Measurements from ENCODE around the gene CACNA1G. TPM values are rescaled to one million over a fixed set of nuclear protein-coding genes. Genes with fewer than 3 reads are reported as not detected.

The CACNA1G gene
- total RNA-seq, 4 donors from 2014 or later: 0.15 to 0.94 (median 0.16) TPM; not detected in 1

GRCh38 chr17:50634915-50635731, 74.6 kb downstream of the CACNA1G start:
- peak overlapping the region in 1 of 4 donors; percentile 23 for H3K27ac ChIP-seq
- peak overlapping the region; percentile 13 to 56 for H3K4me3 ChIP-seq
- H3K36me3 ChIP-seq: no peaks in the 10 kb centered on the region
- TF ChIP-seq, protein P1, sequence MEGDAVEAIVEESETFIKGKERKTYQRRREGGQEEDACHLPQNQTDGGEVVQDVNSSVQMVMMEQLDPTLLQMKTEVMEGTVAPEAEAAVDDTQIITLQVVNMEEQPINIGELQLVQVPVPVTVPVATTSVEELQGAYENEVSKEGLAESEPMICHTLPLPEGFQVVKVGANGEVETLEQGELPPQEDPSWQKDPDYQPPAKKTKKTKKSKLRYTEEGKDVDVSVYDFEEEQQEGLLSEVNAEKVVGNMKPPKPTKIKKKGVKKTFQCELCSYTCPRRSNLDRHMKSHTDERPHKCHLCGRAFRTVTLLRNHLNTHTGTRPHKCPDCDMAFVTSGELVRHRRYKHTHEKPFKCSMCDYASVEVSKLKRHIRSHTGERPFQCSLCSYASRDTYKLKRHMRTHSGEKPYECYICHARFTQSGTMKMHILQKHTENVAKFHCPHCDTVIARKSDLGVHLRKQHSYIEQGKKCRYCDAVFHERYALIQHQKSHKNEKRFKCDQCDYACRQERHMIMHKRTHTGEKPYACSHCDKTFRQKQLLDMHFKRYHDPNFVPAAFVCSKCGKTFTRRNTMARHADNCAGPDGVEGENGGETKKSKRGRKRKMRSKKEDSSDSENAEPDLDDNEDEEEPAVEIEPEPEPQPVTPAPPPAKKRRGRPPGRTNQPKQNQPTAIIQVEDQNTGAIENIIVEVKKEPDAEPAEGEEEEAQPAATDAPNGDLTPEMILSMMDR (IDR thresholded peaks at IDR 0.05): no peak
- no peak for TF ChIP-seq POLR2AphosphoS5 (IDR thresholded peaks at IDR 0.05)
- no peak for TF ChIP-seq EP300 (IDR thresholded peaks at IDR 0.05)
- peak in 1 of 2 donors; percentile 18 for TF ChIP-seq POLR2A (IDR thresholded peaks at IDR 0.05)
- ATAC-seq: no peak
- peaks cover 65% of the 10 kb centered on the region for H3K27me3 ChIP-seq
- H3K4me1 ChIP-seq: peaks cover 0 to 37% (median 24%) of the 10 kb centered on the region in 3 donors
- WGBS, 2 donors (ENCODE audit: low coverage in 1 of 2): 18% methylated on average over 3 of the region's 52 CpGs; no CpG with 5 or more reads in 1 of the 2 donors
- H3K9me3 ChIP-seq: no peaks in the 10 kb centered on the region

DNA sequence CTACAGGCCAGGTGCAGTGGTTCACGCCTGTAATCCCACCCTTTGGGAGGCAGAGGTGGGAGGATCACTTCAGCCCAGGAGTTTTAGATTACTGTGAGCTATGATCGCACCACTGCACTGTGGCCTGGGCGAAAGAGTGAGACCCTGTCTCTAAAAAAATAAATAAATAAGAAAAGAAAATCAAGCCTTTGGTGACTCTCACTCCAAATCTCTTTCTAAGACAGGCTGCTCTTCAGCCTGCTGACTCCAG, 75.1 kb downstream of the CACNA1G start:
- H3K4me1 ChIP-seq: peaks cover 0 to 42% (median 24%) of the 10 kb centered on the region in 3 donors
- H3K9me3 ChIP-seq: no peaks in the 10 kb centered on the region
- TF ChIP-seq POLR2A (IDR thresholded peaks at IDR 0.05): no peak
- TF ChIP-seq EP300 (IDR thresholded peaks at IDR 0.05): no peak
- TF ChIP-seq, protein P1 (IDR thresholded peaks at IDR 0.05): no peak
- TF ChIP-seq POLR2AphosphoS5 (IDR thresholded peaks at IDR 0.05): no peak
- H3K36me3 ChIP-seq: no peaks in the 10 kb centered on the region
- ATAC-seq: no peak
- no peak overlapping the region for H3K4me3 ChIP-seq
- no peak overlapping the region for H3K27ac ChIP-seq
- H3K27me3 ChIP-seq: peaks cover 61% of the 10 kb centered on the region
- WGBS, 2 donors (ENCODE audit: low coverage in 1 of 2): 67 to 81% methylated on average over 3 of the region's 3 CpGs

GRCh38 chr17:50635982-50636803, 75.7 kb downstream of the CACNA1G start:
- Histone ChIP-seq H3K4me1 (peaks cover 0 to 46% (median 24%) of the 10 kb centered on the region in 3 donors), H3K4me3 (no peak overlapping the region), H3K36me3 (no peaks in the 10 kb centered on the region), H3K9me3 (no peaks in the 10 kb centered on the region), H3K27me3 (peaks cover 57% of the 10 kb centered on the region), H3K27ac (no peak overlapping the region)
- no peak for ATAC-seq
- TF ChIP-seq EP300 (IDR thresholded peaks at IDR 0.05) (no peak), POLR2AphosphoS5 (IDR thresholded peaks at IDR 0.05) (no peak), POLR2A (IDR thresholded peaks at IDR 0.05) (no peak)
- TF ChIP-seq, protein P1 (IDR thresholded peaks at IDR 0.05): no peak
- WGBS, 2 donors (ENCODE audit: low coverage in 1 of 2): 94 to 96% methylated on average over 8 to 9 of the region's 9 CpGs

- Histone ChIP-seq H3K27ac (no peak overlapping the region), H3K4me3 (no peak overlapping the region), H3K27me3 (peaks cover 52% of the 10 kb centered on the region), H3K9me3 (no peaks in the 10 kb centered on the region), H3K36me3 (no peaks in the 10 kb centered on the region), H3K4me1 (peaks cover 0 to 46% (median 24%) of the 10 kb centered on the region in 3 donors)
- no peak for ATAC-seq
- TF ChIP-seq EP300 (IDR thresholded peaks at IDR 0.05): no peak
- TF ChIP-seq POLR2AphosphoS5 (IDR thresholded peaks at IDR 0.05): no peak
- TF ChIP-seq, protein P1 (IDR thresholded peaks at IDR 0.05): no peak
- WGBS, 2 donors (ENCODE audit: low coverage in 1 of 2): 97% methylated on average over 5 of the region's 7 CpGs; no CpG with 5 or more reads in 1 of the 2 donors
Observed at GRCh38 chr17:50636804-50637195, 76.3 kb downstream of the CACNA1G start.

Measured in gastroesophageal sphincter (tissue), 4 donors.